NCI-H1092 (cell line): ENCODE measurements around the gene LRRC56.

Experiments used
- DNase-seq: peaks from one replicate; lab custom pipeline; 2025; lab: John Stamatoyannopoulos, UW

Gene LRRC56

GRCh38 chr11:598005-598680 lies 60.8 kb downstream of the LRRC56 start:
- no peak for DNase-seq

- no peak for DNase-seq
Observed at GRCh38 chr11:601573-602245, 64.4 kb downstream of the LRRC56 start.

- DNase-seq: no peak
Observed at GRCh38 chr11:603154-603553, 65.8 kb downstream of the LRRC56 start.
